Activated naive CD4-positive, alpha-beta T cell treated with Interleukin-2 at 50 U/mL for 16 hours (primary cell): ENCODE results near the gene PTCD2.

Experiments
- DNase-seq: peaks from one replicate; pipeline ENCODE4 v3.0.0-alpha.2; 2020

Gene PTCD2

GRCh38 chr5:72352616-72353015 lies 32.4 kb downstream of the PTCD2 start:
- DNase-seq: no peak

- DNase-seq: no peak
These were observed 32.9 kb downstream of the PTCD2 start for GRCh38 chr5:72353046-72353445.

GRCh38 chr5:72355706-72356299 lies 35.6 kb downstream of the PTCD2 start:
- no peak for DNase-seq

- no peak for DNase-seq
These were observed 36.2 kb downstream of the PTCD2 start for GRCh38 chr5:72356361-72356760.

GRCh38 chr5:72358925-72359324 lies 38.8 kb downstream of the PTCD2 start:
- DNase-seq: no peak

GRCh38 chr5:72359886-72360285 lies 39.7 kb downstream of the PTCD2 start:
- no peak for DNase-seq

GRCh38 chr5:72363166-72363802 lies 43.1 kb downstream of the PTCD2 start:
- DNase-seq: no peak

GRCh38 chr5:72364171-72364570 lies 44.0 kb downstream of the PTCD2 start:
- no peak for DNase-seq

GRCh38 chr5:72364951-72365350 lies 44.8 kb downstream of the PTCD2 start:
- DNase-seq: no peak

- no peak for DNase-seq
These were observed 46.3 kb downstream of the PTCD2 start for GRCh38 chr5:72366324-72366976.

GRCh38 chr5:72368271-72368670 lies 48.1 kb downstream of the PTCD2 start:
- no peak for DNase-seq

- no peak for DNase-seq
These were observed 49.1 kb downstream of the PTCD2 start for GRCh38 chr5:72369301-72369700.

- no peak for DNase-seq
These were observed 49.5 kb downstream of the PTCD2 start for GRCh38 chr5:72369711-72370110.

- no peak for DNase-seq
These were observed 52.2 kb downstream of the PTCD2 start for GRCh38 chr5:72372331-72372730.

- DNase-seq: no peak
These were observed 52.8 kb downstream of the PTCD2 start for GRCh38 chr5:72372923-72373322.

- DNase-seq: no peak
These were observed 54.7 kb downstream of the PTCD2 start for GRCh38 chr5:72374844-72375243.

GRCh38 chr5:72376381-72376780 lies 56.2 kb downstream of the PTCD2 start:
- no peak for DNase-seq

- no peak for DNase-seq
These were observed 57.9 kb downstream of the PTCD2 start for GRCh38 chr5:72377910-72378638.

- DNase-seq: no peak
These were observed 58.6 kb downstream of the PTCD2 start for GRCh38 chr5:72378639-72379289.

- no peak for DNase-seq
These were observed 59.8 kb downstream of the PTCD2 start for GRCh38 chr5:72379936-72380335.

- DNase-seq: no peak
These were observed 60.5 kb downstream of the PTCD2 start for GRCh38 chr5:72380492-72381274.

- DNase-seq: no peak
These were observed 63.1 kb downstream of the PTCD2 start for GRCh38 chr5:72383280-72383679.
